Lung (tissue), 12 donors: Measurements from ENCODE around the gene STK24. TPM values are rescaled to one million over a fixed set of nuclear protein-coding genes. Genes with fewer than 3 reads are reported as not detected.

Experiments used
- ATAC-seq: fragments of 200-7000 bp; cut with Tn5 transposase; one replicate; pipeline ENCODE4 v1.9.1; 2020; ENCODE audit warnings: moderate number of reproducible peaks; ENCODE audit not compliant: insufficient read depth, low FRiP score
- DNase-seq, 3 donors: peaks; one replicate each; pipeline ENCODE4 v3.0.0-alpha.2; 2013 to 2017
- H3K27ac ChIP-seq, 2 donors: one replicate each; pipeline ENCODE4 v1.5.1; 2013; ENCODE audit warnings: mild to moderate bottlenecking in 2 of 2, moderate library complexity in 2 of 2, control low read depth in 1 of 2, inconsistent platforms in 1 of 2, low read depth in 1 of 2, low read length in 1 of 2
- H3K27me3 ChIP-seq, 3 donors: one replicate each; pipeline ENCODE4 v1.5.1; 2013; ENCODE audit warnings: low read length in 2 of 3; ENCODE audit not compliant: control insufficient read depth in 3 of 3, insufficient read depth in 3 of 3
- H3K36me3 ChIP-seq, 4 donors: one replicate each; pipeline ENCODE4 v1.5.1; 2013; ENCODE audit warnings: low read length in 4 of 4, mild to moderate bottlenecking in 1 of 4, moderate library complexity in 1 of 4; ENCODE audit not compliant: control insufficient read depth in 4 of 4, insufficient read depth in 4 of 4
- H3K4me1 ChIP-seq, 5 donors: one replicate each; pipeline ENCODE4 v1.5.1; 2013; ENCODE audit warnings: low read length in 5 of 5, mild to moderate bottlenecking in 2 of 5, moderate library complexity in 1 of 5; ENCODE audit not compliant: control insufficient read depth in 5 of 5, insufficient read depth in 5 of 5
- H3K4me3 ChIP-seq: one replicate; pipeline ENCODE4 v1.5.1; 2013; ENCODE audit warnings: mild to moderate bottlenecking, control low read depth, moderate library complexity
- H3K9ac ChIP-seq, 2 donors: one replicate each; pipeline ENCODE4 v1.5.1; 2013; ENCODE audit warnings: low read length in 2 of 2, control low read depth in 1 of 2; ENCODE audit not compliant: insufficient read depth in 1 of 2
- H3K9me3 ChIP-seq, 4 donors: one replicate each; pipeline ENCODE4 v1.5.1; 2013; ENCODE audit warnings: low read length in 3 of 4, mild to moderate bottlenecking in 1 of 4, moderate library complexity in 1 of 4; ENCODE audit not compliant: control insufficient read depth in 4 of 4, insufficient read depth in 3 of 4
- CTCF ChIP-seq: IDR thresholded peaks from 2 replicates; pipeline ENCODE4 v1.5.1; 2012; ENCODE audit warnings: mild to moderate bottlenecking; ENCODE audit errors: control extremely low read depth, extremely low read depth
- WGBS, 2 donors: extraction: QIAGEN DNeasy Blood & Tissue Kit; methylation state at CpG; one replicate each; pipeline ENCODE4 v1.1.7; 2013; 5-methylcytosine and 5-hydroxymethylcytosine counted together
- polyA plus RNA-seq, 2 donors: library from polyadenylated mRNA; stranded (reverse); fragments of 200-250 nt; gene quantifications; one replicate each; pipeline ENCODE4 v1.2.1, GENCODE V29; 2013
- total RNA-seq, 2 donors: library from RNA; depleted of rRNA in 1 of 2; stranded (reverse); fragments of >200 nt in 1 of 2; gene quantifications; one replicate each; pipeline ENCODE4 v1.2.1, GENCODE V29; 2014 to 2021
- donor health status: control.
- donor health status: control.
- donor health status: Bipolar disorder and iron deficiency.
- donor health status: healthy.
- donor health status: DM: yes; HTN: yes; CAD: no.

The STK24 gene
- total and polyA plus RNA-seq, 4 donors: 38.0 to 102 (median 64.5) TPM

- no peak for ATAC-seq
Observed at GRCh38 chr13:98556968-98557631, 19.8 kb downstream of the STK24 start.

GRCh38 chr13:98556142-98556816, 20.6 kb downstream of the STK24 start:
- DNase-seq: no peak
- H3K36me3 ChIP-seq: peaks cover 0 to 3% (median 3%) of the 10 kb centered on the region in 4 donors
- no peaks in the 10 kb centered on the region for H3K9me3 ChIP-seq
- H3K4me1 ChIP-seq: peaks cover 6 to 21% (median 9%) of the 10 kb centered on the region in 5 donors
- WGBS, 2 donors: 87 to 95% methylated on average over 8 of the region's 8 CpGs
- no peak for TF ChIP-seq CTCF
- no peak overlapping the region for H3K9ac ChIP-seq
- H3K27me3 ChIP-seq: no peaks in the 10 kb centered on the region
- H3K27ac ChIP-seq: no peak overlapping the region
- ATAC-seq: no peak
- H3K4me3 ChIP-seq: no peak overlapping the region

More at GRCh38 chr13:98556968-98557631, 19.8 kb downstream of the STK24 start:
- H3K27me3 ChIP-seq: no peaks in the 10 kb centered on the region
- 78 to 89% methylated on average over 10 of the region's 10 CpGs for WGBS, 2 donors
- DNase-seq: peak in 1 of 3 donors; percentile 34
- H3K36me3 ChIP-seq: peaks cover 0 to 2% (median 0%) of the 10 kb centered on the region in 4 donors
- H3K27ac ChIP-seq: no peak overlapping the region
- peaks cover 6 to 25% (median 9%) of the 10 kb centered on the region in 5 donors for H3K4me1 ChIP-seq
- H3K4me3 ChIP-seq: no peak overlapping the region
- TF ChIP-seq CTCF: no peak
- no peak overlapping the region for H3K9ac ChIP-seq
- H3K9me3 ChIP-seq: no peaks in the 10 kb centered on the region

- H3K27me3 ChIP-seq: no peaks in the 10 kb centered on the region
- no peak overlapping the region for H3K4me3 ChIP-seq
- peaks cover 0 to 20% (median 0%) of the 10 kb centered on the region in 5 donors for H3K4me1 ChIP-seq
- H3K27ac ChIP-seq: no peak overlapping the region
- H3K9me3 ChIP-seq: peaks cover 0 to 3% (median 0%) of the 10 kb centered on the region in 4 donors
- DNase-seq: no peak
- ATAC-seq: no peak
- no peak overlapping the region for H3K9ac ChIP-seq
- 82 to 86% methylated on average over 3 of the region's 3 CpGs for WGBS, 2 donors
- TF ChIP-seq CTCF: no peak
- H3K36me3 ChIP-seq: peaks cover 0 to 17% (median 10%) of the 10 kb centered on the region in 4 donors
Observed at GRCh38 chr13:98549728-98550317, 27.1 kb downstream of the STK24 start.
